ENCODE results near the gene CBLC. TPM values are rescaled to one million over a fixed set of nuclear protein-coding genes. Genes with fewer than 3 reads are reported as not detected.

CBLC gene
- total RNA-seq, 1 experiment from 2014 or later, result 25.4 TPM

GRCh38 chr19:44742330-44743061, 35.2 kb upstream of the CBLC start:
- intact Hi-C loops (cut with micrococcal nuclease), result no loop called here
- peak overlapping the region; percentile 88 for H3K9ac ChIP-seq (ENCODE audit: low read length)
- H3K9me2 ChIP-seq (replicated peaks; ENCODE audit: low read length), result no peaks in the 10 kb centered on the region
- H3K27me3 ChIP-seq (ENCODE audit: low read length), result no peaks in the 10 kb centered on the region
- no peaks in the 10 kb centered on the region for H3K36me3 ChIP-seq (ENCODE audit: low read depth, low read length)
- CTCF ChIA-PET, result interaction anchor here (0.6 to 1.9 kb wide), 2 partner anchors 19 to 103 kb away, joined by 3 to 6 read pairs; partner anchors contain the start of gene NECTIN2
- no peaks in the 10 kb centered on the region for H4K20me1 ChIP-seq (ENCODE audit: low read length)
- 0 out of 2 replicates have a peak overlapping the region, but pooled peaks have one; percentile 23 for H2AFZ ChIP-seq (ENCODE audit: low read length)
- DNase-seq (peak; percentile 17), ATAC-seq (no peak)
- TF ChIP-seq CTCF (conservative IDR thresholded peaks at IDR 0.05; ENCODE audit: low read depth, low read length) (no peak), EZH2phosphoT487 (IDR thresholded peaks at IDR 0.05; ENCODE audit: borderline replicate concordance, low read length) (no peak), EZH2 (IDR thresholded peaks at IDR 0.05; ENCODE audit: low read length, unreplicated experiment) (no peak)
- H3K27ac ChIP-seq (ENCODE audit: low read length), result peak overlapping the region; percentile 99
- H3K4me2 ChIP-seq (ENCODE audit: low read length), result peak overlapping the region; percentile 71
- H3K4me1 ChIP-seq (ENCODE audit: insufficient read depth, low read length), result peaks cover 48% of the 10 kb centered on the region
- POLR2A ChIA-PET (ENCODE audit: unreplicated experiment), result no interaction called here
- H3K4me3 ChIP-seq (ENCODE audit: low read length), result peak overlapping the region; percentile 40; the same call in 1 of the 2 replicates
- BruUV-seq (replicated peaks), result no TSS peak
- no peaks in the 10 kb centered on the region for H3F3A ChIP-seq (ENCODE audit: low read length, unreplicated experiment)
- H3K9me3 ChIP-seq (ENCODE audit: low read length), result no peaks in the 10 kb centered on the region
- H3K79me2 ChIP-seq (ENCODE audit: low read length), result no peaks in the 10 kb centered on the region

GRCh38 chr19:44744871-44745332, 32.8 kb upstream of the CBLC start:
- 0 out of 2 replicates have a peak overlapping the region, but pooled peaks have one; percentile 22 for H3K4me2 ChIP-seq (ENCODE audit: low read length)
- ChIA-PET POLR2A (ENCODE audit: unreplicated experiment) (no interaction called here), CTCF (interaction anchor here (0.6 kb wide), 1 partner anchor 9 kb away, joined by 4 read pairs; no protein-coding TSS in a partner anchor)
- ATAC-seq (no peak), DNase-seq (no peak)
- no peaks in the 10 kb centered on the region for H3K9me3 ChIP-seq (ENCODE audit: low read length)
- no peaks in the 10 kb centered on the region for H3K36me3 ChIP-seq (ENCODE audit: low read depth, low read length)
- H3K4me3 ChIP-seq (ENCODE audit: low read length), result no peak overlapping the region
- H3K9me2 ChIP-seq (replicated peaks; ENCODE audit: low read length), result no peaks in the 10 kb centered on the region
- H3K27ac ChIP-seq (ENCODE audit: low read length), result peak overlapping the region; percentile 57
- intact Hi-C loops (cut with micrococcal nuclease), result no loop called here
- H3K79me2 ChIP-seq (ENCODE audit: low read length), result peaks cover 12% of the 10 kb centered on the region
- no peaks in the 10 kb centered on the region for H3K27me3 ChIP-seq (ENCODE audit: low read length)
- H4K20me1 ChIP-seq (ENCODE audit: low read length), result peaks cover 9% of the 10 kb centered on the region
- H3K9ac ChIP-seq (ENCODE audit: low read length), result peak overlapping the region; percentile 36; the same call in 1 of the 2 replicates
- H3K4me1 ChIP-seq (ENCODE audit: insufficient read depth, low read length), result peaks cover 55% of the 10 kb centered on the region
- no peak for TF ChIP-seq EZH2phosphoT487 (IDR thresholded peaks at IDR 0.05; ENCODE audit: borderline replicate concordance, low read length)
- TF ChIP-seq EZH2 (IDR thresholded peaks at IDR 0.05; ENCODE audit: low read length, unreplicated experiment), result no peak
- TF ChIP-seq CTCF (conservative IDR thresholded peaks at IDR 0.05; ENCODE audit: low read depth, low read length), result no peak
- no peak overlapping the region for H2AFZ ChIP-seq (ENCODE audit: low read length)
- BruUV-seq (replicated peaks), result no TSS peak
- no peaks in the 10 kb centered on the region for H3F3A ChIP-seq (ENCODE audit: low read length, unreplicated experiment)
